ENCODE measurements around the gene FAM25A.

The FAM25A gene

GRCh38 chr10:87066865-87067264 lies 46.8 kb downstream of the FAM25A start:
- DNase-seq: no peak

- no peak for DNase-seq
These were observed 48.2 kb downstream of the FAM25A start for GRCh38 chr10:87068281-87068680.

- DNase-seq: no peak
These were observed 52.4 kb downstream of the FAM25A start for GRCh38 chr10:87072449-87072848.

All from NK-92 treated with Interleukin-12 subunit alpha and Interleukin-12 subunit beta, amount 100 ng/mL, for 24 hours (cell line).